H9 (cell line): ENCODE measurements around the gene DDTL. TPM values are rescaled to one million over a fixed set of nuclear protein-coding genes. Genes with fewer than 3 reads are reported as not detected.

Experiments used
- DNase-seq: peaks from one replicate; pipeline ENCODE4 v3.0.0-alpha.2; 2017
- H2AFZ ChIP-seq: one replicate; pipeline ENCODE4 v1.6.1; 2013; ENCODE audit warnings: mild to moderate bottlenecking, low read length, control low read depth, moderate library complexity
- H2AK5ac ChIP-seq: 2 replicates; pipeline ENCODE4 v1.6.1; 2013; ENCODE audit warnings: low read length, control low read depth, mixed read lengths; ENCODE audit not compliant: insufficient read length
- H2BK120ac ChIP-seq: one replicate; pipeline ENCODE4 v1.6.1; 2013; ENCODE audit warnings: low read depth, mild to moderate bottlenecking, low read length, control low read depth, inconsistent platforms; ENCODE audit not compliant: poor library complexity, severe bottlenecking
- H2BK12ac ChIP-seq: 2 replicates; pipeline ENCODE4 v1.6.1; 2013; ENCODE audit warnings: low read length, control low read depth, mixed read lengths, low read depth; ENCODE audit not compliant: insufficient read length
- H2BK15ac ChIP-seq: 2 replicates; pipeline ENCODE4 v1.6.1; 2013; ENCODE audit warnings: low read depth, low read length, control low read depth
- H2BK20ac ChIP-seq: one replicate; pipeline ENCODE4 v1.6.1; 2013; ENCODE audit warnings: low read depth, mild to moderate bottlenecking, low read length, control low read depth, inconsistent platforms; ENCODE audit not compliant: poor library complexity, severe bottlenecking
- H2BK5ac ChIP-seq: 2 replicates; pipeline ENCODE4 v1.6.1; 2013; ENCODE audit warnings: low read length, control low read depth, mixed read lengths; ENCODE audit not compliant: insufficient read length
- H3K14ac ChIP-seq: 2 replicates; pipeline ENCODE4 v1.6.1; 2013; ENCODE audit warnings: low read length, control low read depth; ENCODE audit not compliant: insufficient read depth
- H3K18ac ChIP-seq: 2 replicates; pipeline ENCODE4 v1.6.1; 2013; ENCODE audit warnings: low read depth, mild to moderate bottlenecking, mixed read lengths, low read length, control low read depth; ENCODE audit not compliant: insufficient read length
- H3K23ac ChIP-seq: 2 replicates; pipeline ENCODE4 v1.6.1; 2013; ENCODE audit warnings: low read length, control low read depth, mixed read lengths, low read depth; ENCODE audit not compliant: insufficient read length
- H3K23me2 ChIP-seq: 2 replicates; pipeline ENCODE4 v1.6.1; 2013; ENCODE audit warnings: low read depth, mild to moderate bottlenecking, mixed read lengths, low read length, control low read depth; ENCODE audit not compliant: insufficient read length, poor library complexity, severe bottlenecking
- H3K27ac ChIP-seq: 2 replicates; pipeline ENCODE4 v1.5.1; 2013; ENCODE audit warnings: low read length, control low read depth, mixed read lengths, low read depth; ENCODE audit not compliant: insufficient read length
- H3K27me3 ChIP-seq: 2 replicates; pipeline ENCODE4 v1.6.1; 2013; ENCODE audit warnings: low read length, control low read depth, inconsistent platforms; ENCODE audit not compliant: insufficient read depth
- H3K4ac ChIP-seq: 2 replicates; pipeline ENCODE4 v1.6.1; 2013; ENCODE audit warnings: low read depth, mild to moderate bottlenecking, control low read depth, inconsistent platforms, low read length, moderate library complexity
- H3K4me1 ChIP-seq: 2 replicates; pipeline ENCODE4 v1.6.1; 2013; ENCODE audit warnings: low read length, control low read depth, inconsistent platforms; ENCODE audit not compliant: insufficient read depth
- H3K4me2 ChIP-seq: 2 replicates; pipeline ENCODE4 v1.6.1; 2013; ENCODE audit warnings: low read length, control low read depth, mixed read lengths; ENCODE audit not compliant: insufficient read length, insufficient read depth
- H3K56ac ChIP-seq: 2 replicates; pipeline ENCODE4 v1.6.1; 2013; ENCODE audit warnings: low read depth, mild to moderate bottlenecking, mixed read lengths, low read length, control low read depth; ENCODE audit not compliant: insufficient read length
- H3K79me1 ChIP-seq: 2 replicates; pipeline ENCODE4 v1.6.1; 2013; ENCODE audit warnings: low read depth, mild to moderate bottlenecking, moderate library complexity, low read length, control low read depth, inconsistent platforms; ENCODE audit not compliant: insufficient read depth, poor library complexity, severe bottlenecking
- H3K79me2 ChIP-seq: 2 replicates; pipeline ENCODE4 v1.6.1; 2013; ENCODE audit warnings: low read length, control low read depth, inconsistent platforms; ENCODE audit not compliant: insufficient read depth
- H3K9ac ChIP-seq: 2 replicates; pipeline ENCODE4 v1.6.1; 2013; ENCODE audit warnings: low read length, control low read depth, mixed read lengths; ENCODE audit not compliant: insufficient read length; ENCODE audit errors: extremely low read depth
- H3K9me3 ChIP-seq: one replicate; pipeline ENCODE4 v1.6.1; 2013; ENCODE audit warnings: low read depth, low read length, inconsistent platforms; ENCODE audit not compliant: control insufficient read depth
- H3T11ph ChIP-seq: one replicate; pipeline ENCODE4 v1.6.1; 2013; ENCODE audit warnings: mild to moderate bottlenecking, low read length, control low read depth, inconsistent platforms
- H4K20me1 ChIP-seq: one replicate; pipeline ENCODE4 v1.6.1; 2013; ENCODE audit not compliant: control insufficient read depth, insufficient read length, insufficient read depth
- H4K5ac ChIP-seq: 2 replicates; pipeline ENCODE4 v1.6.1; 2013; ENCODE audit warnings: low read depth, mild to moderate bottlenecking, mixed read lengths, low read length, control low read depth; ENCODE audit not compliant: insufficient read length
- H4K8ac ChIP-seq: replicated peaks from 2 replicates; pipeline ENCODE4 v1.6.1; 2013; ENCODE audit warnings: low read length, control low read depth, mixed read lengths, low read depth; ENCODE audit not compliant: insufficient read length
- H4K91ac ChIP-seq: 2 replicates; pipeline ENCODE4 v1.6.1; 2013; ENCODE audit warnings: low read depth, mild to moderate bottlenecking, moderate library complexity, mixed read lengths, low read length, control low read depth; ENCODE audit not compliant: insufficient read length
- H3K27ac Mint-ChIP-seq, 3 experiments: 2 replicates in 2 of 3; 3 replicates in 1 of 3; pipeline ENCODE4 v1.8.0; 2020 to 2021; ENCODE audit warnings: mixed read lengths in 3 of 3, mild to moderate bottlenecking in 1 of 3, moderate library complexity in 1 of 3
- H3K27me3 Mint-ChIP-seq: 2 replicates; pipeline ENCODE4 v1.8.0; 2021; ENCODE audit warnings: low read depth, mild to moderate bottlenecking, moderate library complexity, mixed read lengths
- H3K36me3 Mint-ChIP-seq, 3 experiments: 2 replicates in 2 of 3; 3 replicates in 1 of 3; pipeline ENCODE4 v1.8.0; 2020 to 2021; ENCODE audit warnings: low read depth in 3 of 3, mixed read lengths in 3 of 3; ENCODE audit not compliant: insufficient read depth in 1 of 3
- H3K4me1 Mint-ChIP-seq, 2 experiments: 2 replicates each; pipeline ENCODE4 v1.8.0; 2020; ENCODE audit warnings: mixed read lengths in 2 of 2
- H3K4me3 Mint-ChIP-seq, 2 experiments: 2 replicates in 1 of 2; 3 replicates in 1 of 2; pipeline ENCODE4 v1.8.0; 2020 to 2021; ENCODE audit warnings: mild to moderate bottlenecking in 2 of 2, mixed read lengths in 2 of 2, moderate library complexity in 1 of 2
- H3K9me3 Mint-ChIP-seq, 2 experiments: 2 replicates in 1 of 2; 3 replicates in 1 of 2; pipeline ENCODE4 v1.8.0; 2020; ENCODE audit warnings: mild to moderate bottlenecking in 2 of 2, mixed read lengths in 2 of 2, moderate library complexity in 1 of 2
- WGBS: extraction: QIAGEN DNeasy Blood & Tissue Kit; methylation state at CpG from one replicate; pipeline ENCODE4 v1.1.7; 2013; ENCODE audit warnings: missing lambda C conversion rate, low lambda C conversion rate, mixed read lengths; ENCODE audit not compliant: insufficient read length; ENCODE audit errors: extremely low coverage; 5-methylcytosine and 5-hydroxymethylcytosine counted together
- total RNA-seq: library from RNA; stranded (reverse); gene quantifications from 2 replicates; pipeline ENCODE4 v1.2.1, GENCODE V29; 2021
- TF ChIP-seq, protein P1 (sequence below): fragments of 200-600 bp; sonication (generic); conservative IDR thresholded peaks from 3 replicates; pipeline ENCODE4 v1.8.0; 2021; ENCODE audit warnings: antibody characterized with exemption, mild to moderate bottlenecking

The DDTL gene
- total RNA-seq, 1 experiment from 2014 or later: not detected

DNA sequence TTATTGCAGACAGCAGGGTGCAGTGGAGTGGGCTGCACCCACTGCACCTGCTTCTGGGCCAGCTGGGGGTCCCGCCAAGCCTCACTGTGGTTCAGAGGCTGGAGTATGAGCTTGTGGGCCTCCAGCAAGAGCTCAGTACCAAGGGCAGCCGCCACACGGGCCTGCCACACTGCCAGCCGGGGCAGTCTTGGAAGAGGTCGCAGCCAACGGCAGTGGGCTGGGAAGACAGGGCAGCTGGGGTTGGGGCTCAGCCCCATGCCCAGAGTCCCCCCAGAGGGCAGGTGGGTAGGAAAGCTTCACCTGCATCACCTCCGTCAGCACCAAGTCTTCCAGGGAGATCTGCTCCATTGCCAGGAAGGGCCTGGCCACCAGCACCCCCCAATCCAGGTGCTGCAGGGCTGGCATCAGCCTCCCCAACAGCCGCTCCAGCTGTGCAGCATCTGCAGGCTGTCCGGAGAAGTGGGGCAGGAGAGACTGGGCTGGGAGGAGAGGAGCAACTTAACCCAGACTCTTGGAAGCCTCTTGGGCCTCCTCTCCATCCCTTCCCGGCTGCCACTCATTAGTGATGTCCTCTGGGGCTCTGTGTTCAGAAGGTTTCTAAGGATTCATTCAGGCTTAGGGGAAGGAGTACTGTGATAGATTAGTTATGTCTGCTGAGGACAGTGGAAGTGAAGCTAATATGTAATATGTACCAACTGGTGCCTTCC lies 39.7 kb downstream of the DDTL start:
- H4K5ac ChIP-seq: no peak overlapping the region
- no peak overlapping the region for H2BK12ac ChIP-seq
- TF ChIP-seq, protein P1, sequence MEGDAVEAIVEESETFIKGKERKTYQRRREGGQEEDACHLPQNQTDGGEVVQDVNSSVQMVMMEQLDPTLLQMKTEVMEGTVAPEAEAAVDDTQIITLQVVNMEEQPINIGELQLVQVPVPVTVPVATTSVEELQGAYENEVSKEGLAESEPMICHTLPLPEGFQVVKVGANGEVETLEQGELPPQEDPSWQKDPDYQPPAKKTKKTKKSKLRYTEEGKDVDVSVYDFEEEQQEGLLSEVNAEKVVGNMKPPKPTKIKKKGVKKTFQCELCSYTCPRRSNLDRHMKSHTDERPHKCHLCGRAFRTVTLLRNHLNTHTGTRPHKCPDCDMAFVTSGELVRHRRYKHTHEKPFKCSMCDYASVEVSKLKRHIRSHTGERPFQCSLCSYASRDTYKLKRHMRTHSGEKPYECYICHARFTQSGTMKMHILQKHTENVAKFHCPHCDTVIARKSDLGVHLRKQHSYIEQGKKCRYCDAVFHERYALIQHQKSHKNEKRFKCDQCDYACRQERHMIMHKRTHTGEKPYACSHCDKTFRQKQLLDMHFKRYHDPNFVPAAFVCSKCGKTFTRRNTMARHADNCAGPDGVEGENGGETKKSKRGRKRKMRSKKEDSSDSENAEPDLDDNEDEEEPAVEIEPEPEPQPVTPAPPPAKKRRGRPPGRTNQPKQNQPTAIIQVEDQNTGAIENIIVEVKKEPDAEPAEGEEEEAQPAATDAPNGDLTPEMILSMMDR: no peak
- Mint-ChIP-seq H3K4me3 (no peak overlapping the region), H3K36me3 (no peaks in the 10 kb centered on the region; a peak in 3 of 7 replicates), H3K4me1 (peaks cover 9 to 20% of the 10 kb centered on the region in 2 experiments), H3K9me3 (peaks cover 0 to 4% of the 10 kb centered on the region in 2 experiments; a peak in 2 of 5 replicates), H3K27ac (no peak overlapping the region; a peak in 1 of 7 replicates), H3K27me3 (peaks cover 11% of the 10 kb centered on the region)
- no peak overlapping the region for H3K27ac ChIP-seq
- H3K79me1 ChIP-seq: no peaks in the 10 kb centered on the region
- no peaks in the 10 kb centered on the region for H3K9me3 ChIP-seq
- H2AK5ac ChIP-seq: no peak overlapping the region
- H3K23ac ChIP-seq: no peak overlapping the region
- no peak overlapping the region for H4K8ac ChIP-seq
- no peak overlapping the region for H2BK120ac ChIP-seq
- H4K20me1 ChIP-seq: peaks cover 2% of the 10 kb centered on the region
- peaks cover 1% of the 10 kb centered on the region; the same call in 1 of the 2 replicates for H3K4me1 ChIP-seq
- H2BK20ac ChIP-seq: no peak overlapping the region
- WGBS: no CpG with 5 or more reads among the region's 10 CpGs
- DNase-seq: no peak
- H3K79me2 ChIP-seq: no peaks in the 10 kb centered on the region
- no peak overlapping the region for H2BK5ac ChIP-seq
- H3K14ac ChIP-seq: no peak overlapping the region; the same call in 1 of the 2 replicates
- no peak overlapping the region for H3K9ac ChIP-seq
- H3K23me2 ChIP-seq: no peaks in the 10 kb centered on the region
- no peak overlapping the region for H2BK15ac ChIP-seq
- H3K18ac ChIP-seq: no peak overlapping the region
- H4K91ac ChIP-seq: no peak overlapping the region
- no peak overlapping the region for H3K4ac ChIP-seq
- H3K4me2 ChIP-seq: no peak overlapping the region
- no peak overlapping the region for H2AFZ ChIP-seq
- H3T11ph ChIP-seq: no peak overlapping the region
- H3K27me3 ChIP-seq: no peaks in the 10 kb centered on the region; the same call in 1 of the 2 replicates
- H3K56ac ChIP-seq: no peak overlapping the region
